SK-N-MC (cell line): ENCODE data around the gene ALAS1.

Experiments
- DNase-seq: peaks from one replicate; pipeline ENCODE4 v3.0.0-alpha.2; 2011; ENCODE audit warnings: low read depth, low spot score
- H3K27ac ChIP-seq: fragments of 200-600 bp; sonication (generic); 2 replicates; pipeline ENCODE4 v1.5.1; 2016; ENCODE audit warnings: mixed run types
- H3K36me3 ChIP-seq: fragments of 200-600 bp; sonication (generic); 2 replicates; pipeline ENCODE4 v1.6.1; 2017; ENCODE audit warnings: antibody characterized with exemption, low read length, mixed read lengths; ENCODE audit not compliant: insufficient read depth
- H3K4me3 ChIP-seq: fragments of 200-600 bp; sonication (generic); 2 replicates; pipeline ENCODE4 v1.5.1; 2016
- H3K9ac ChIP-seq: fragments of 200-600 bp; sonication (generic); 2 replicates; pipeline ENCODE4 v1.8.0; 2017; ENCODE audit warnings: mixed run types, mixed read lengths; ENCODE audit not compliant: insufficient read length
- H3K9me3 ChIP-seq: fragments of 200-600 bp; sonication (generic); 2 replicates; pipeline ENCODE4 v1.6.1; 2017; ENCODE audit warnings: low read depth, mild to moderate bottlenecking, antibody characterized with exemption, low read length, moderate library complexity, mixed read lengths
- EZH2 ChIP-seq: fragments of 200-600 bp; sonication (generic); IDR thresholded peaks from one replicate; pipeline ENCODE4 v1.6.1; 2017; ENCODE audit warnings: antibody characterized with exemption
- FOXP2 ChIP-seq: optimal IDR thresholded peaks from 2 replicates; pipeline ENCODE3; 2011; ENCODE audit warnings: mild to moderate bottlenecking, moderate library complexity; ENCODE audit not compliant: insufficient read depth; ENCODE audit errors: extremely low read length, control extremely low read depth
- POLR2AphosphoS5 ChIP-seq: IDR thresholded peaks from 2 replicates; pipeline ENCODE4 v1.6.1; 2012; ENCODE audit warnings: mild to moderate bottlenecking, low read depth, low read length, borderline replicate concordance

The ALAS1 gene

DNA sequence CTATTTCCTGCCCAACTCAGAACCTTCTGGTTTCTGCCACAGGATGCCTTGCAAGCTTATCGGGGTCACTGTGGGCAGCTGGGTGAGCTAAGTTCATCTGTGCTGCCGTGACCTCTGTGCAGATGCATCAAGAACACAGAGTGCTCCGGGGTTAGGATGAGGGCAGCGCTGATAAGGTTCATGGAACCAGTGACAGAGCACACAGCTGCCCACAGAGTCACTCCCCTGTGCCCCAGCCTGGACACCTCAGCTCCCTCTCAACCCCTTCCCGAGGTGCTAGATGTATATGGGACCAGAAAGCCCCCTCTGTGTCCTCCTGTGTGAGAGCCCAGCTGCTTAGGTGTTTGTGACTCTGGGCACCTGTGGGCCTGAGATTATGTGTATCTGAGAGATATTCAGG is 15.8 kb upstream of the ALAS1 start:
- no peak for TF ChIP-seq POLR2AphosphoS5
- no peak for TF ChIP-seq FOXP2
- TF ChIP-seq EZH2: no peak
- Histone ChIP-seq H3K36me3 (no peaks in the 10 kb centered on the region), H3K9me3 (no peaks in the 10 kb centered on the region), H3K4me3 (no peak overlapping the region), H3K27ac (no peak overlapping the region), H3K9ac (no peak overlapping the region)
- no peak for DNase-seq

DNA sequence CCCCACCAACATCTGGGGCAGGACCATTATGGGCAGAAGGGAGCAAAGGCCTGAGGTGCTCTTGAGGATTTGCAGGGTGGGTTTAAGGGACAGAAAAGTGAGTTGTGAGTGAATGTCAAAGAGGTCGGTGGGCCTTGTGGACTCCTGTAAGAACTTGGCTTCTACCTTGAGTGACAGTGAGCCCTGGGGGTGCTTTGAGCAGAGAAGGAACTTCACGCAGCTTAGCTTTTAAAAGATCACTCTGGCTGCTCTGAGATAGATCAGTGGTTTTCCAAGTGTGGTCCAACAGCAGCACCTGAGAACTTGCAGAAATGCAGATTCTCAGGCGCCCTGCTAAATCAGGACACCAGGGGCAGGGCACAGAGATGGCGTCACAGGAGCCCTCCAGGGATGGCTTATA is 15.3 kb upstream of the ALAS1 start:
- no peak for DNase-seq
- Histone ChIP-seq H3K36me3 (no peaks in the 10 kb centered on the region), H3K9me3 (no peaks in the 10 kb centered on the region), H3K4me3 (no peak overlapping the region), H3K9ac (no peak overlapping the region), H3K27ac (no peak overlapping the region)
- TF ChIP-seq POLR2AphosphoS5 (no peak), EZH2 (no peak), FOXP2 (no peak)

- no peak for DNase-seq
- Histone ChIP-seq H3K9me3 (no peaks in the 10 kb centered on the region), H3K36me3 (no peaks in the 10 kb centered on the region), H3K27ac (no peak overlapping the region), H3K4me3 (no peak overlapping the region), H3K9ac (no peak overlapping the region)
- no peak for TF ChIP-seq POLR2AphosphoS5
- no peak for TF ChIP-seq FOXP2
- no peak for TF ChIP-seq EZH2
Measured at GRCh38 chr3:52183786-52184445, 14.0 kb upstream of the ALAS1 start.

GRCh38 chr3:52184690-52185089 is 13.3 kb upstream of the ALAS1 start:
- DNase-seq: no peak
- H3K9me3 ChIP-seq: no peaks in the 10 kb centered on the region
- no peaks in the 10 kb centered on the region for H3K36me3 ChIP-seq
- TF ChIP-seq EZH2 (no peak), FOXP2 (no peak), POLR2AphosphoS5 (no peak)
- H3K9ac ChIP-seq: no peak overlapping the region
- H3K27ac ChIP-seq: no peak overlapping the region
- no peak overlapping the region for H3K4me3 ChIP-seq

GRCh38 chr3:52185311-52185710 is 12.6 kb upstream of the ALAS1 start:
- H3K9me3 ChIP-seq: no peaks in the 10 kb centered on the region
- no peak overlapping the region for H3K9ac ChIP-seq
- no peak for DNase-seq
- H3K36me3 ChIP-seq: no peaks in the 10 kb centered on the region
- TF ChIP-seq FOXP2 (no peak), POLR2AphosphoS5 (no peak), EZH2 (no peak)
- H3K27ac ChIP-seq: no peak overlapping the region
- H3K4me3 ChIP-seq: no peak overlapping the region

GRCh38 chr3:52185837-52186236 is 12.1 kb upstream of the ALAS1 start:
- H3K9ac ChIP-seq: no peak overlapping the region
- H3K36me3 ChIP-seq: no peaks in the 10 kb centered on the region
- H3K27ac ChIP-seq: no peak overlapping the region
- no peak for TF ChIP-seq FOXP2
- H3K4me3 ChIP-seq: no peak overlapping the region
- H3K9me3 ChIP-seq: no peaks in the 10 kb centered on the region
- DNase-seq: no peak

DNA sequence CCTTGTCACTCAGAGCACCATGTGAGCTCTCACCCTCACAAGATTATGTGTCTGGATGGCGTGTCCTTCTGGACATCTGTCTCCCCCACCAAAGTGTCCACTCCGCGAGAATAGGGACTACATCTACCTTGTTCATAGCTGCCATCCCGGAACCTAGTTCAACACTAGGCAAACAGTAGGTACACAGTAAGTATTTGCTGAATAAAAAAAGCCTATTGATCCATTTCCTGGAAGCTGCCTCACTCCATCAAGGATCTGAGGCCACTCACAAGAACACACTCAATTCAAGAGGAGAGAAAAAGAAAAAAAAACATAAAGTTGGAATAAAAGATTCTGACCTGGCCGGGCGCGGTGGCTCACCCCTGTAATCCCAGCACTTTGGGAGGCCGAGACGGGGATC is 11.2 kb upstream of the ALAS1 start:
- Histone ChIP-seq H3K4me3 (no peak overlapping the region), H3K27ac (no peak overlapping the region), H3K9me3 (no peaks in the 10 kb centered on the region), H3K36me3 (no peaks in the 10 kb centered on the region), H3K9ac (no peak overlapping the region)
- DNase-seq: no peak
- TF ChIP-seq POLR2AphosphoS5: no peak
- no peak for TF ChIP-seq FOXP2
- no peak for TF ChIP-seq EZH2

GRCh38 chr3:52188556-52188955 is 9.4 kb upstream of the ALAS1 start:
- no peak for TF ChIP-seq FOXP2
- TF ChIP-seq EZH2: no peak
- no peak for TF ChIP-seq POLR2AphosphoS5
- no peak overlapping the region for H3K9ac ChIP-seq
- DNase-seq: no peak

DNA sequence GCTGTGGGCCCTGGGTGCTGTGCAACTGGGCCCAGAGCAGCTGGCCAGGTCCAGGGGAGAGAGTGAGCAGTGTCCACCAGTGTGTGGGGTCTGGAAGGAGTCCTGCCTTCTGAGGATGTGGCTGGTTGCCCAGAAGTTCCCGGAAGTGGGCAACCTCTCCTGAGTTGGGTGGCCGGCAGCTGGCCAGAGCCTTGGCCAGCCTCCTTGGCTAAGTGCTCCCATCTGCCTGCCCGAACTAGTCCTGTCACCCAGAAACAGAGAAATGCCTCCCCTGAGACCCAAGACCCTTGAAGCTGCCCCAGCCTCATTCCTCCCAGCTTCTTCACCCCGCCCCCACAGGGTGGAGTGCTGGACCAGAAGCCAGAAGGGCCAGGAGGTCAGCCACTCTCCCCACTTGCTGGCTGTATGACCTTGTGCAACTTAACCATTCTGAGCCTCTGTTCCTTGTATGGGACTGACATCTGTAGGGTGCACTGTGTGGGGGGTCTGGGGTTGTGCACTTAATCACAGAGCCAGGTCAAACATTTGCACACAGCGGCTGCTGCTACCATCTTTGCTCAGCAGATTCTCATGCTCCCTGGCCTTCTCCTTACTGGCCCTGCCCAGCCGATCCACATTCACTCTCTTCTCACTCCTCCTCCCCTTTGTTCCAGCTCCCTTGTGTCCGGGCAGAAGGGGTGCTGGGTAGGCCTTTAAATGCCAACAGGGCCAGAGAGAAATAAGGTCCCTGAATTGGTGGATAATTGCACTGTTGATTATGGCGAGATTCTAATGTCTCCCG is 7.5 kb upstream of the ALAS1 start:
- H3K4me3 ChIP-seq: no peak overlapping the region
- no peak for DNase-seq
- no peak overlapping the region for H3K27ac ChIP-seq
- no peaks in the 10 kb centered on the region for H3K36me3 ChIP-seq
- H3K9ac ChIP-seq: no peak overlapping the region
- H3K9me3 ChIP-seq: no peaks in the 10 kb centered on the region
- no peak for TF ChIP-seq EZH2
- TF ChIP-seq FOXP2: no peak

More at GRCh38 chr3:52188556-52188955, 9.4 kb upstream of the ALAS1 start:
- H3K27ac ChIP-seq: no peak overlapping the region
- no peak overlapping the region for H3K4me3 ChIP-seq
- H3K36me3 ChIP-seq: no peaks in the 10 kb centered on the region
- H3K9me3 ChIP-seq: no peaks in the 10 kb centered on the region

DNA sequence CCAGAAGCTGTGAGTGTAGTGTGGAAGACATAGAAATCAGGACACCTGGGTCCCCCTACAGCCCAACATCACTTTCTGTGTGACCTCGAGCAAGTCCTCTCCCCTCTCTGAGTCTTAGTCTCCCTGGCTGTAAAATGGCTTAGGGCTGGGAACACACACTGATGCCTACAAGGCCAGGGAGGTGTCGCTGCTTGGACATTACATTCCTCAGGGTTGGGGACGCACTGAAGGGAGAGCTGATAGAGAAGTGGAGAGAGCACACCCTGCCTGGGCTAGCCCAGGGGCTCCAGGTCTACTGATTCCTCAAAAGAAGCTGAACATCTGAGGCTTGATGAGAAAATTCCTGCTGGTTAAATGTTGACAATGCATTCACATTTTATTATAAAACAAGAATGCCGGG is 6.3 kb upstream of the ALAS1 start:
- no peak for TF ChIP-seq FOXP2

More for the DNA sequence above, 6.3 kb upstream of the ALAS1 start:
- DNase-seq: no peak
- Histone ChIP-seq H3K36me3 (no peaks in the 10 kb centered on the region), H3K4me3 (no peak overlapping the region), H3K9ac (no peak overlapping the region), H3K9me3 (no peaks in the 10 kb centered on the region), H3K27ac (no peak overlapping the region)
